Panc1 (cell line): ENCODE measurements around the gene ANKRD17. TPM values are rescaled to one million over a fixed set of nuclear protein-coding genes. Genes with fewer than 3 reads are reported as not detected.

Experiments
- ATAC-seq: fragments of 200-7000 bp; cut with Tn5 transposase; 2 replicates; pipeline ENCODE4 v1.9.1; 2020; ENCODE audit warnings: mild to moderate bottlenecking, moderate library complexity
- BruUV-seq: library from RNA; stranded (reverse); fragments of 400-500 nt; replicated peaks from 2 replicates; lab custom pipeline; 2021; lab: Mats Ljungman, UMichigan
- CTCF ChIA-PET: fragments of 300-600 bp; sonication (Branson Sonifier 250); formaldehyde crosslinking; loops from one replicate; lab custom pipeline; 2022; ENCODE audit warnings: antibody characterized with exemption; lab: Charles Lee
- POLR2A ChIA-PET: fragments of 300-600 bp; sonication (Branson Sonifier 250); formaldehyde crosslinking; loops from one replicate; lab custom pipeline; 2022; ENCODE audit warnings: antibody characterized with exemption; lab: Charles Lee
- DNase-seq: peaks from one replicate; pipeline ENCODE4 v3.0.0-alpha.2; 2010; ENCODE audit warnings: low read depth, low spot score
- H3K27ac ChIP-seq: 2 replicates; pipeline ENCODE4 v1.5.1; 2011; ENCODE audit warnings: mild to moderate bottlenecking, low read length, inconsistent platforms
- H3K27me3 ChIP-seq: fragments of 200-500 bp; sonication (Bioruptor generic); 2 replicates; pipeline ENCODE4 v1.6.0; 2014; ENCODE audit warnings: low read length, inconsistent platforms; ENCODE audit not compliant: control insufficient read depth, insufficient read depth
- H3K36me3 ChIP-seq: fragments of 200-500 bp; sonication (Bioruptor generic); 2 replicates; pipeline ENCODE4 v1.5.1; 2014; ENCODE audit warnings: inconsistent platforms, mild to moderate bottlenecking, low read length, moderate library complexity; ENCODE audit not compliant: control insufficient read depth, insufficient read depth
- H3K4me1 ChIP-seq: 2 replicates; pipeline ENCODE4 v1.5.1; 2011; ENCODE audit warnings: inconsistent platforms, mild to moderate bottlenecking, low read length, moderate library complexity; ENCODE audit not compliant: control insufficient read depth, insufficient read depth
- H3K4me3 ChIP-seq, 2 experiments: 2 replicates each; pipeline ENCODE4 v1.5.1; 2011 to 2012; ENCODE audit warnings: low read depth in 2 of 2, low read length in 2 of 2, mild to moderate bottlenecking in 2 of 2, inconsistent platforms in 1 of 2, moderate library complexity in 1 of 2
- H3K9me3 ChIP-seq: fragments of 200-500 bp; sonication (Bioruptor generic); 2 replicates; pipeline ENCODE4 v1.5.1; 2014; ENCODE audit warnings: low read depth, mild to moderate bottlenecking, inconsistent platforms, low read length, moderate library complexity; ENCODE audit not compliant: control insufficient read depth, insufficient read depth
- CTCF ChIP-seq: fragments of 450-650 bp; IDR thresholded peaks from 2 replicates; pipeline ENCODE4 v1.5.1; 2017; ENCODE audit warnings: mild to moderate bottlenecking
- POLR2AphosphoS5 ChIP-seq: IDR thresholded peaks from 2 replicates; pipeline ENCODE4 v1.6.1; 2012; ENCODE audit warnings: mild to moderate bottlenecking, low read depth, low read length, moderate library complexity
- REST ChIP-seq, 2 experiments: IDR thresholded peaks; 2 replicates each; pipeline ENCODE4 v1.6.1; 2011 to 2012; ENCODE audit warnings: low read depth in 2 of 2, control low read depth in 1 of 2, low read length in 1 of 2, mild to moderate bottlenecking in 1 of 2, moderate library complexity in 1 of 2; ENCODE audit not compliant: insufficient read depth in 1 of 2
- SIN3A ChIP-seq: IDR thresholded peaks from 2 replicates; pipeline ENCODE4 v1.6.1; 2012; ENCODE audit warnings: low read depth, mild to moderate bottlenecking, low read length, moderate library complexity, borderline replicate concordance; ENCODE audit not compliant: insufficient read depth
- TCF7L2 ChIP-seq: IDR thresholded peaks from 2 replicates; pipeline ENCODE4 v1.6.1; 2011; ENCODE audit warnings: mild to moderate bottlenecking, low read depth, low read length, inconsistent platforms
- in situ Hi-C: cut with HindIII; loops from 2 replicates; pipeline ENCODE4 v1.10.0; 2016; ENCODE audit warnings: low sequenced_read_pairs, low pct_unique_long_range_greater_than_20kb
- intact Hi-C: fragments of 100-400 bp; cut with micrococcal nuclease; formaldehyde crosslinking; loops from one replicate; pipeline ENCODE4 v1.10.0; 2022; ENCODE audit not compliant: unreplicated experiment
- total RNA-seq: library from RNA; stranded (reverse); gene quantifications from one replicate; pipeline ENCODE4 v1.2.1, GENCODE V29; 2021; ENCODE audit not compliant: unreplicated experiment

The ANKRD17 gene
- total RNA-seq, 1 experiment from 2014 or later = 38.5 TPM

GRCh38 chr4:73069338-73070073 lies 189.1 kb downstream of the ANKRD17 start, which contains the start of gene COX18:
TSS of gene COX18 (minus strand) at chr4:73069716. CDS start at chr4:73069649, 67 bp downstream.
- ATAC-seq (peak; percentile 98), DNase-seq (peak; percentile 93)
- CTCF ChIA-PET = no interaction called here
- intact Hi-C loops = no loop called here
- no peaks in the 10 kb centered on the region for H3K27me3 ChIP-seq
- H3K4me3 ChIP-seq = peak within 1 kb of the TSS; percentile 70 to 77
- in situ Hi-C loops = no loop called here
- TF ChIP-seq TCF7L2 (no peak), CTCF (no peak), POLR2AphosphoS5 (peak; percentile 94), REST (IDR thresholded peaks at IDR 0.05; ENCODE audit: insufficient read depth in 1 of 2, low read depth in 2 of 2, low read length in 1 of 2) (0 out of 4 replicates have a peak, but pooled peaks of 1 of the 2 experiments have one; percentile 42), SIN3A (0 out of 2 replicates have a peak, but pooled peaks have one; percentile 52)
- no peaks in the 10 kb centered on the region for H3K9me3 ChIP-seq
- POLR2A ChIA-PET = interaction anchor here (0.5 kb wide), 1 partner anchor 49 kb away, joined by 6 read pairs; no protein-coding TSS in a partner anchor
- peaks cover 3% of the 10 kb centered on the region; the same call in 1 of the 2 replicates for H3K4me1 ChIP-seq
- no TSS peak for BruUV-seq
- peak within 1 kb of the TSS; percentile 95 for H3K27ac ChIP-seq
- H3K36me3 ChIP-seq = peaks cover 7% of the 10 kb centered on the region

GRCh38 chr4:73068491-73069337 lies 189.9 kb downstream of the ANKRD17 start:
- CTCF ChIA-PET = no interaction called here
- ATAC-seq = peak; percentile 54
- Histone ChIP-seq H3K4me3 (peak overlapping the region; percentile 70 to 77), H3K4me1 (peaks cover 3% of the 10 kb centered on the region; the same call in 1 of the 2 replicates), H3K9me3 (no peaks in the 10 kb centered on the region), H3K36me3 (peaks cover 2% of the 10 kb centered on the region), H3K27ac (peak overlapping the region; percentile 93), H3K27me3 (no peaks in the 10 kb centered on the region)
- intact Hi-C loops = no loop called here
- in situ Hi-C loops = no loop called here
- DNase-seq = peak; percentile 7
- BruUV-seq = TSS peak; percentile 65
- POLR2A ChIA-PET = no interaction called here
- TF ChIP-seq SIN3A = no peak
- no peak for TF ChIP-seq CTCF
- TF ChIP-seq REST (IDR thresholded peaks at IDR 0.05; ENCODE audit: insufficient read depth in 1 of 2, low read depth in 2 of 2, low read length in 1 of 2) = no peak
- no peak for TF ChIP-seq TCF7L2
- TF ChIP-seq POLR2AphosphoS5 = no peak
